IMR-90 (cell line): ENCODE data around the gene RUBCN.
"Not testable (repeated sequence)": the region's sequence is repeated elsewhere in the genome, so short reads cannot be mapped to it uniquely, and the experiment has no call there.

Experiments
- CEBPB ChIP-seq: IDR thresholded peaks from 2 replicates; pipeline ENCODE4 v1.6.1; 2012; ENCODE audit warnings: low read depth, low read length, improper control_type of control experiment
- FOS ChIP-seq: fragments of 150-350 bp; IDR thresholded peaks from 2 replicates; pipeline ENCODE4 v1.6.1; 2016; ENCODE audit warnings: low read depth, low read length
- MAZ ChIP-seq: IDR thresholded peaks from 2 replicates; pipeline ENCODE4 v1.6.1; 2012; ENCODE audit warnings: low read depth, mild to moderate bottlenecking, low read length, improper control_type of control experiment, moderate library complexity, borderline replicate concordance
- MXI1 ChIP-seq: IDR thresholded peaks from 2 replicates; pipeline ENCODE4 v1.6.1; 2012; ENCODE audit warnings: low read depth, mild to moderate bottlenecking, low read length, moderate library complexity, borderline replicate concordance
- POLR2A ChIP-seq: IDR thresholded peaks from 2 replicates; pipeline ENCODE4 v1.6.1; 2012; ENCODE audit warnings: mild to moderate bottlenecking, low read depth, low read length
- RCOR1 ChIP-seq: IDR thresholded peaks from 2 replicates; pipeline ENCODE4 v1.6.1; 2012; ENCODE audit warnings: mild to moderate bottlenecking, low read length, improper control_type of control experiment; ENCODE audit not compliant: insufficient replicate concordance
- TF ChIP-seq, protein P1 (sequence below): conservative IDR thresholded peaks from 2 replicates; pipeline ENCODE4 v1.5.1; 2012; ENCODE audit warnings: mild to moderate bottlenecking, low read depth, low read length, improper control_type of control experiment
- TF ChIP-seq, protein P2 (sequence below): fragments of 150-350 bp; IDR thresholded peaks from 2 replicates; pipeline ENCODE4 v1.6.1; 2016; ENCODE audit warnings: low read depth, mild to moderate bottlenecking, low read length, moderate library complexity, borderline replicate concordance

- TF ChIP-seq, protein P1, sequence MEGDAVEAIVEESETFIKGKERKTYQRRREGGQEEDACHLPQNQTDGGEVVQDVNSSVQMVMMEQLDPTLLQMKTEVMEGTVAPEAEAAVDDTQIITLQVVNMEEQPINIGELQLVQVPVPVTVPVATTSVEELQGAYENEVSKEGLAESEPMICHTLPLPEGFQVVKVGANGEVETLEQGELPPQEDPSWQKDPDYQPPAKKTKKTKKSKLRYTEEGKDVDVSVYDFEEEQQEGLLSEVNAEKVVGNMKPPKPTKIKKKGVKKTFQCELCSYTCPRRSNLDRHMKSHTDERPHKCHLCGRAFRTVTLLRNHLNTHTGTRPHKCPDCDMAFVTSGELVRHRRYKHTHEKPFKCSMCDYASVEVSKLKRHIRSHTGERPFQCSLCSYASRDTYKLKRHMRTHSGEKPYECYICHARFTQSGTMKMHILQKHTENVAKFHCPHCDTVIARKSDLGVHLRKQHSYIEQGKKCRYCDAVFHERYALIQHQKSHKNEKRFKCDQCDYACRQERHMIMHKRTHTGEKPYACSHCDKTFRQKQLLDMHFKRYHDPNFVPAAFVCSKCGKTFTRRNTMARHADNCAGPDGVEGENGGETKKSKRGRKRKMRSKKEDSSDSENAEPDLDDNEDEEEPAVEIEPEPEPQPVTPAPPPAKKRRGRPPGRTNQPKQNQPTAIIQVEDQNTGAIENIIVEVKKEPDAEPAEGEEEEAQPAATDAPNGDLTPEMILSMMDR: not testable (repeated sequence)
- TF ChIP-seq RCOR1, MAZ, POLR2A, CEBPB, MXI1, FOS: not testable (repeated sequence)
- TF ChIP-seq, protein P2, sequence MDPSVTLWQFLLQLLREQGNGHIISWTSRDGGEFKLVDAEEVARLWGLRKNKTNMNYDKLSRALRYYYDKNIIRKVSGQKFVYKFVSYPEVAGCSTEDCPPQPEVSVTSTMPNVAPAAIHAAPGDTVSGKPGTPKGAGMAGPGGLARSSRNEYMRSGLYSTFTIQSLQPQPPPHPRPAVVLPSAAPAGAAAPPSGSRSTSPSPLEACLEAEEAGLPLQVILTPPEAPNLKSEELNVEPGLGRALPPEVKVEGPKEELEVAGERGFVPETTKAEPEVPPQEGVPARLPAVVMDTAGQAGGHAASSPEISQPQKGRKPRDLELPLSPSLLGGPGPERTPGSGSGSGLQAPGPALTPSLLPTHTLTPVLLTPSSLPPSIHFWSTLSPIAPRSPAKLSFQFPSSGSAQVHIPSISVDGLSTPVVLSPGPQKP: not testable (repeated sequence)
Observed at GRCh38 chr3:197654090-197654997, 82.4 kb downstream of the RUBCN start.
